GM19438 (cell line): ENCODE results near the gene HOPX.
"Not testable (repeated sequence)": the region's sequence is repeated elsewhere in the genome, so short reads cannot be mapped to it uniquely, and the experiment has no call there.

ENCODE experiments used
- ATAC-seq: cut with Tn5 transposase; IDR thresholded peaks from one replicate; pipeline ENCODE4 v1.9.1; 2021; ENCODE audit warnings: low read depth; ENCODE audit not compliant: unreplicated experiment

HOPX gene

GRCh38 chr4:56689201-56689969 is 8.3 kb upstream of the HOPX start:
- ATAC-seq: no peak

- ATAC-seq: no peak
These were observed 7.1 kb upstream of the HOPX start for GRCh38 chr4:56688094-56688647.

- no peak for ATAC-seq
These were observed 5.6 kb upstream of the HOPX start for GRCh38 chr4:56686537-56687231.

GRCh38 chr4:56684320-56685050 is 3.4 kb upstream of the HOPX start:
- ATAC-seq: no peak

GRCh38 chr4:56683455-56683854 is 2.4 kb upstream of the HOPX start:
- ATAC-seq: no peak

GRCh38 chr4:56681853-56682525 is 893 bp upstream of the HOPX start:
- ATAC-seq: no peak

GRCh38 chr4:56680266-56680665 is 830 bp downstream of the HOPX start:
- ATAC-seq: no peak

- ATAC-seq: no peak
These were observed 3.4 kb downstream of the HOPX start for GRCh38 chr4:56677711-56678110.

GRCh38 chr4:56674984-56675383 is 6.1 kb downstream of the HOPX start:
- no peak for ATAC-seq

- ATAC-seq: no peak
These were observed 9.2 kb downstream of the HOPX start for GRCh38 chr4:56671860-56672259.

- no peak for ATAC-seq
These were observed 9.7 kb downstream of the HOPX start for GRCh38 chr4:56671373-56671772.

GRCh38 chr4:56668267-56668666 is 12.8 kb downstream of the HOPX start:
- no peak for ATAC-seq

- ATAC-seq: not testable (repeated sequence)
These were observed 13.7 kb downstream of the HOPX start for GRCh38 chr4:56667396-56667795.

- ATAC-seq: no peak
These were observed 14.8 kb downstream of the HOPX start for GRCh38 chr4:56666279-56666678.

GRCh38 chr4:56665781-56666180 is 15.3 kb downstream of the HOPX start:
- ATAC-seq: no peak

GRCh38 chr4:56662782-56663468 is 18.2 kb downstream of the HOPX start:
- no peak for ATAC-seq

GRCh38 chr4:56659946-56660345 is 21.1 kb downstream of the HOPX start:
- no peak for ATAC-seq

GRCh38 chr4:56658528-56658927 is 22.6 kb downstream of the HOPX start:
- ATAC-seq: no peak

- ATAC-seq: no peak
These were observed 23.3 kb downstream of the HOPX start for GRCh38 chr4:56657818-56658217.

GRCh38 chr4:56657128-56657527 is 24.0 kb downstream of the HOPX start:
- no peak for ATAC-seq
